Measurements from ENCODE around the gene METTL25. TPM values are rescaled to one million over a fixed set of nuclear protein-coding genes. Genes with fewer than 3 reads are reported as not detected.

Gene METTL25
- total RNA-seq, 1 experiment from 2014 or later, result 2.2 TPM

- BruUV-seq (replicated peaks), result no TSS peak
- POLR2A ChIA-PET (ENCODE audit: unreplicated experiment), result no interaction called here
- Histone ChIP-seq H3K9me3 (ENCODE audit: insufficient read depth, low read depth) (no peaks in the 10 kb centered on the region), H4K20me1 (ENCODE audit: insufficient read depth) (no peaks in the 10 kb centered on the region), H3K9me2 (ENCODE audit: insufficient read depth) (no peaks in the 10 kb centered on the region), H3K4me1 (replicated peaks; ENCODE audit: insufficient read depth) (no peaks in the 10 kb centered on the region), H3K4me3 (no peak overlapping the region), H3K27me3 (ENCODE audit: insufficient read depth, low read depth) (no peaks in the 10 kb centered on the region), H3K4me2 (no peak overlapping the region), H3K36me3 (ENCODE audit: low read depth) (no peaks in the 10 kb centered on the region), H3F3A (ENCODE audit: insufficient read depth, low read depth) (no peaks in the 10 kb centered on the region), H3K27ac (no peak overlapping the region), H3K79me2 (ENCODE audit: low read depth) (no peaks in the 10 kb centered on the region), H2AFZ (no peak overlapping the region)
- DNase-seq, result no peak
- CTCF ChIA-PET, result no interaction called here
- TF ChIP-seq EZH2 (IDR thresholded peaks at IDR 0.05; ENCODE audit: low read depth) (no peak), CTCF (conservative IDR thresholded peaks at IDR 0.05) (no peak)
- intact Hi-C loops (cut with micrococcal nuclease; ENCODE audit: unreplicated experiment), result no loop called here
Measured at GRCh38 chr12:82481954-82482353, 123.6 kb downstream of the METTL25 start.

- ChIA-PET POLR2A (ENCODE audit: unreplicated experiment) (interaction anchor here (0.6 kb wide), 1 partner anchor 9 kb away, joined by 5 read pairs; no protein-coding TSS in a partner anchor), CTCF (no interaction called here)
- no peak for TF ChIP-seq EZH2 (IDR thresholded peaks at IDR 0.05; ENCODE audit: low read depth)
- H3K79me2 ChIP-seq (ENCODE audit: low read depth), result no peaks in the 10 kb centered on the region
- H3K36me3 ChIP-seq (ENCODE audit: low read depth), result no peaks in the 10 kb centered on the region
- no peak overlapping the region for H3K4me2 ChIP-seq
- no peaks in the 10 kb centered on the region for H3F3A ChIP-seq (ENCODE audit: insufficient read depth, low read depth)
- H3K4me3 ChIP-seq, result no peak overlapping the region
- DNase-seq, result no peak
- no peaks in the 10 kb centered on the region for H3K9me3 ChIP-seq (ENCODE audit: insufficient read depth, low read depth)
- H3K27me3 ChIP-seq (ENCODE audit: insufficient read depth, low read depth), result no peaks in the 10 kb centered on the region
- no peak overlapping the region for H3K27ac ChIP-seq
- intact Hi-C loops (cut with micrococcal nuclease; ENCODE audit: unreplicated experiment), result no loop called here
- H2AFZ ChIP-seq, result no peak overlapping the region
- no peaks in the 10 kb centered on the region for H3K9me2 ChIP-seq (ENCODE audit: insufficient read depth)
- no peaks in the 10 kb centered on the region for H3K4me1 ChIP-seq (replicated peaks; ENCODE audit: insufficient read depth)
- H4K20me1 ChIP-seq (ENCODE audit: insufficient read depth), result no peaks in the 10 kb centered on the region
- no TSS peak for BruUV-seq (replicated peaks)
Measured at GRCh38 chr12:82486524-82487235, 128.4 kb downstream of the METTL25 start.

- H3K36me3 ChIP-seq (ENCODE audit: low read depth), result no peaks in the 10 kb centered on the region
- no peaks in the 10 kb centered on the region for H3K27me3 ChIP-seq (ENCODE audit: insufficient read depth, low read depth)
- CTCF ChIA-PET, result no interaction called here
- DNase-seq, result no peak
- H2AFZ ChIP-seq, result no peak overlapping the region
- no peaks in the 10 kb centered on the region; the same call in 1 of the 2 replicates for H3K9me3 ChIP-seq (ENCODE audit: insufficient read depth, low read depth)
- no peaks in the 10 kb centered on the region; the same call in 1 of the 2 replicates for H3K9me2 ChIP-seq (ENCODE audit: insufficient read depth)
- H4K20me1 ChIP-seq (ENCODE audit: insufficient read depth), result no peaks in the 10 kb centered on the region
- intact Hi-C loops (cut with micrococcal nuclease; ENCODE audit: unreplicated experiment), result no loop called here
- BruUV-seq (replicated peaks), result no TSS peak
- no peak overlapping the region for H3K4me3 ChIP-seq
- POLR2A ChIA-PET (ENCODE audit: unreplicated experiment), result no interaction called here
- H3K79me2 ChIP-seq (ENCODE audit: low read depth), result no peaks in the 10 kb centered on the region
- no peak overlapping the region for H3K27ac ChIP-seq
- H3F3A ChIP-seq (ENCODE audit: insufficient read depth, low read depth), result no peaks in the 10 kb centered on the region
- no peaks in the 10 kb centered on the region for H3K4me1 ChIP-seq (replicated peaks; ENCODE audit: insufficient read depth)
- H3K4me2 ChIP-seq, result no peak overlapping the region
- TF ChIP-seq EZH2 (IDR thresholded peaks at IDR 0.05; ENCODE audit: low read depth) (no peak), CTCF (conservative IDR thresholded peaks at IDR 0.05) (no peak)
Measured at GRCh38 chr12:82504409-82504808, 146.1 kb downstream of the METTL25 start.

- intact Hi-C loops (cut with micrococcal nuclease; ENCODE audit: unreplicated experiment), result no loop called here
- DNase-seq, result no peak
- H3F3A ChIP-seq (ENCODE audit: insufficient read depth, low read depth), result no peaks in the 10 kb centered on the region
- TF ChIP-seq EZH2 (IDR thresholded peaks at IDR 0.05; ENCODE audit: low read depth) (no peak), CTCF (conservative IDR thresholded peaks at IDR 0.05) (no peak)
- no peak overlapping the region for H2AFZ ChIP-seq
- ChIA-PET POLR2A (ENCODE audit: unreplicated experiment) (no interaction called here), CTCF (no interaction called here)
- H3K36me3 ChIP-seq (ENCODE audit: low read depth), result no peaks in the 10 kb centered on the region
- no TSS peak for BruUV-seq (replicated peaks)
- H3K4me1 ChIP-seq (replicated peaks; ENCODE audit: insufficient read depth), result no peaks in the 10 kb centered on the region
- no peak overlapping the region for H3K27ac ChIP-seq
- no peaks in the 10 kb centered on the region for H3K27me3 ChIP-seq (ENCODE audit: insufficient read depth, low read depth)
- no peaks in the 10 kb centered on the region; the same call in 1 of the 2 replicates for H3K9me3 ChIP-seq (ENCODE audit: insufficient read depth, low read depth)
- H3K9me2 ChIP-seq (ENCODE audit: insufficient read depth), result no peaks in the 10 kb centered on the region; the same call in 1 of the 2 replicates
- no peak overlapping the region for H3K4me3 ChIP-seq
- no peaks in the 10 kb centered on the region for H3K79me2 ChIP-seq (ENCODE audit: low read depth)
- no peak overlapping the region for H3K4me2 ChIP-seq
- H4K20me1 ChIP-seq (ENCODE audit: insufficient read depth), result no peaks in the 10 kb centered on the region
Measured at GRCh38 chr12:82505150-82505549, 146.8 kb downstream of the METTL25 start.
